ENCODE measurements around the gene ZBTB8OS. TPM values are rescaled to one million over a fixed set of nuclear protein-coding genes. Genes with fewer than 3 reads are reported as not detected.

The ZBTB8OS gene
- total RNA-seq, 6 experiments from 2014 or later, result 14.1 to 27.6 (median 19.6) TPM

DNA sequence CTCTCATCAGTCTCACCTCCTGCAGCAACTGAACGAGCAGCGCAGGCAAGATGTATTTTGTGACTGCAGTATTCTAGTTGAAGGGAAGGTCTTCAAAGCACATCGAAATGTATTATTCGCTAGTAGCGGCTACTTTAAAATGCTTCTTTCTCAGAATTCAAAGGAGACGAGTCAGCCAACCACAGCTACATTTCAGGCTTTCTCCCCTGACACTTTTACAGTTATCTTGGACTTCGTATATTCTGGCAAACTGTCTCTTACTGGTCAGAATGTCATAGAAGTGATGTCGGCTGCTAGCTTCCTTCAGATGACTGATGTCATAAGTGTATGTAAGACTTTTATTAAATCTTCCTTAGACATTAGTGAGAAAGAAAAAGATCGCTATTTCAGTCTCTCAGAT, 57.4 kb downstream of the ZBTB8OS start:
- DNase-seq, result no peak
- no peak for TF ChIP-seq POLR2A (IDR thresholded peaks at IDR 0.05)
- TF ChIP-seq, protein P1, sequence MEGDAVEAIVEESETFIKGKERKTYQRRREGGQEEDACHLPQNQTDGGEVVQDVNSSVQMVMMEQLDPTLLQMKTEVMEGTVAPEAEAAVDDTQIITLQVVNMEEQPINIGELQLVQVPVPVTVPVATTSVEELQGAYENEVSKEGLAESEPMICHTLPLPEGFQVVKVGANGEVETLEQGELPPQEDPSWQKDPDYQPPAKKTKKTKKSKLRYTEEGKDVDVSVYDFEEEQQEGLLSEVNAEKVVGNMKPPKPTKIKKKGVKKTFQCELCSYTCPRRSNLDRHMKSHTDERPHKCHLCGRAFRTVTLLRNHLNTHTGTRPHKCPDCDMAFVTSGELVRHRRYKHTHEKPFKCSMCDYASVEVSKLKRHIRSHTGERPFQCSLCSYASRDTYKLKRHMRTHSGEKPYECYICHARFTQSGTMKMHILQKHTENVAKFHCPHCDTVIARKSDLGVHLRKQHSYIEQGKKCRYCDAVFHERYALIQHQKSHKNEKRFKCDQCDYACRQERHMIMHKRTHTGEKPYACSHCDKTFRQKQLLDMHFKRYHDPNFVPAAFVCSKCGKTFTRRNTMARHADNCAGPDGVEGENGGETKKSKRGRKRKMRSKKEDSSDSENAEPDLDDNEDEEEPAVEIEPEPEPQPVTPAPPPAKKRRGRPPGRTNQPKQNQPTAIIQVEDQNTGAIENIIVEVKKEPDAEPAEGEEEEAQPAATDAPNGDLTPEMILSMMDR (IDR thresholded peaks at IDR 0.05), result no peak
- no peaks in the 10 kb centered on the region for H3K9me3 ChIP-seq

DNA sequence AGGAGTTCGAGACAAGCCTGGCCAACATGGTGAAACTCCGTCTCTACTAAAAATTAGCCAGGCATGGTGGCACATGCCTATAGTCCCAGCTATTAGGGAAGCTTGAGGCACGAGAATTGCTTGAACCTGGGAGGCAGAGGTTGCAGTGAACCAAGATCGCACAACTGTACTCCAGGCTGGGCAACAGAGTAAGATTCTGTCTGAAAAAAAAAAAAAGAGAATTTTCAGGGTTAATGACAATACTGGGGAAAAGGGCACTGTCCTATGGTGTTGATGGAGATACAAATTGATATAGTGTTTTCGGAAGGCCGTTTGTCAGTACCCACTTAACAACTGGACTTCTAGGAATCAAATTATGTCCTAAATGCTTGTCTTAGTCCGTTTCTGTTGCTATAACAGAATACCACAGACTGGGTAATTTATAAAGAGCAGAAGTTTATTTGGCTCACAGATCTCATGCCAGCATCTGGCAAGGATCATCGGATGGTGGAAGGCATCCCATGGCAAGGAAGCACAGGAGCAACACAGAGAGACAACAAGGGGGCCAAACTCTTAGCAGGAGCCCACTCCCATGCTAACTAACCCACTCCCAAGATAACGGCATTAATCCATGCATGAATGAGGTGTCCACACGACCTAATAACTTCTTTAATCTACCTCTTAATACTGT, 69.9 kb downstream of the ZBTB8OS start:
- no peaks in the 10 kb centered on the region for H3K36me3 ChIP-seq
- intact Hi-C loops (cut with DNase I), result no loop called here
- H3K4me3 ChIP-seq, result no peak overlapping the region

More for the DNA sequence above, 57.4 kb downstream of the ZBTB8OS start:
- H3K36me3 ChIP-seq, result peaks cover 0 to 5% (median 0%) of the 10 kb centered on the region in 4 donors
- WGBS (ENCODE audit: insufficient coverage, low coverage, low lambda C conversion rate, missing lambda C conversion rate), result 88% methylated on average over 9 of the region's 9 CpGs
- no peaks in the 10 kb centered on the region for H3K4me1 ChIP-seq
- no peak overlapping the region for H3K4me3 ChIP-seq
- intact Hi-C loops (cut with DNase I), result no loop called here
- H3K27me3 ChIP-seq, result no peaks in the 10 kb centered on the region
- no peak for ATAC-seq
- H3K27ac ChIP-seq, result no peak overlapping the region

More for the DNA sequence above, 69.9 kb downstream of the ZBTB8OS start:
- WGBS (ENCODE audit: insufficient coverage, low coverage, low lambda C conversion rate, missing lambda C conversion rate), result 84% methylated on average over 10 of the region's 10 CpGs
- Histone ChIP-seq H3K27me3 (no peaks in the 10 kb centered on the region), H3K4me1 (no peaks in the 10 kb centered on the region), H3K9me3 (no peaks in the 10 kb centered on the region), H3K27ac (no peak overlapping the region)
- ATAC-seq, result no peak
- DNase-seq, result no peak
- TF ChIP-seq, protein P1 (IDR thresholded peaks at IDR 0.05), result no peak
- no peak for TF ChIP-seq POLR2A (IDR thresholded peaks at IDR 0.05)

Small RNA genes lying within 50 kb of the gene (small RNA-seq; reads per million reads assigned to genes)
- gene RF00019, result 0 reads per million in 2 experiments

Other genes starting within 250 kb of the ZBTB8OS start
- not detected for gene ZBTB8B, start 185.5 kb downstream of the ZBTB8OS start, total RNA-seq
- gene ZBTB8A, start 111.1 kb downstream of the ZBTB8OS start, total RNA-seq, result 1 to 10 TPM; 1.6 to 3.4 (median 2.3) TPM
- gene RBBP4, start 658 bp upstream of the ZBTB8OS start, total RNA-seq, result 10 to 100 TPM; 50.1 to 66.1 (median 58.8) TPM
- gene SYNC, start 52.2 kb upstream of the ZBTB8OS start, total RNA-seq, result 1 to 10 TPM in 1 of 6 experiments, under 1 TPM in 5; 0.29 to 2.1 (median 0.44) TPM
- 10 to 100 TPM; 37.4 to 84.3 (median 53.5) TPM for gene YARS1, start 166.8 kb upstream of the ZBTB8OS start, total RNA-seq
- 10 to 100 TPM in 4 of 6 experiments, 1 to 10 TPM in 2; 7.6 to 14.6 (median 10.5) TPM for gene S100PBP, start 167.1 kb upstream of the ZBTB8OS start, total RNA-seq
- 1 to 10 TPM; 1.0 to 8.3 (median 2.4) TPM for gene FNDC5, start 220.4 kb upstream of the ZBTB8OS start, total RNA-seq
- not detected for gene HPCA, start 235.9 kb upstream of the ZBTB8OS start, total RNA-seq

All from right lobe of liver (tissue), 6 donors.